ENCODE measurements around the gene SMURF2. TPM values are rescaled to one million over a fixed set of nuclear protein-coding genes. Genes with fewer than 3 reads are reported as not detected.
"Not testable (repeated sequence)": the region's sequence is repeated elsewhere in the genome, so short reads cannot be mapped to it uniquely, and the experiment has no call there.

Gene SMURF2
- total RNA-seq, 1 experiment from 2014 or later, result 35.3 TPM

DNA sequence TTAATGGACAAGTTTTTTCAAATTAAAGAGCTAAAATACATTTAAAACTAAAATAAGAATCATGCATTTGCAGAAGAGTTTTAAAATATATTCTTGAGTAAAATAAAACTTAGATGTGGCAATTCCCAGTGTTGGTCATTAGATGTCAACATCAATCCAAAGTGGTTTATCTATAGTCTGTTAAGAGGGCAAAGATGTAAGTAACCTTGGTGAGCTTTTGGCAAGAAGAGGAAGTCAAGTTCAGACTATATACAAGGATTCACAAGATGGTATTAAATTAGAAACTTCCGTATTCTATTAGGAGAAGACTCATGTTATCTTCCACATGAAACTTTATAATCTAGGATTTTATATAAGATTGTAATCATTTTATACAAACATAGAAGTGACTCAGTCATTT, 82.2 kb downstream of the SMURF2 start:
- no CpG with 5 or more reads among the region's 1 CpG for WGBS (ENCODE audit: extremely low coverage, insufficient read length, low lambda C conversion rate)
- H2BK20ac ChIP-seq (ENCODE audit: low read depth, low read length, poor library complexity, severe bottlenecking), result no peak overlapping the region
- H3K27ac ChIP-seq (ENCODE audit: insufficient read length, low read depth, low read length), result no peak overlapping the region
- H3K27me3 ChIP-seq (ENCODE audit: insufficient read depth, low read length), result no peaks in the 10 kb centered on the region
- no peaks in the 10 kb centered on the region for H3K27me3 Mint-ChIP-seq (ENCODE audit: low read depth)
- H3K23me2 ChIP-seq (ENCODE audit: insufficient read length, low read depth, low read length, poor library complexity, severe bottlenecking), result no peaks in the 10 kb centered on the region
- H3K14ac ChIP-seq (ENCODE audit: insufficient read depth, low read length), result no peak overlapping the region
- no peak overlapping the region for H4K5ac ChIP-seq (ENCODE audit: insufficient read length, low read depth, low read length)
- no peaks in the 10 kb centered on the region for H4K20me1 ChIP-seq (ENCODE audit: control insufficient read depth, insufficient read depth, insufficient read length)
- no peak overlapping the region for H3K23ac ChIP-seq (ENCODE audit: insufficient read length, low read depth, low read length)
- no peaks in the 10 kb centered on the region for H3K79me2 ChIP-seq (ENCODE audit: insufficient read depth, low read length)
- H3K9me3 ChIP-seq (ENCODE audit: control insufficient read depth, low read depth, low read length), result no peaks in the 10 kb centered on the region
- no peak overlapping the region for H3K4me2 ChIP-seq (ENCODE audit: insufficient read depth, insufficient read length, low read length)
- H3K18ac ChIP-seq (ENCODE audit: insufficient read length, low read depth, low read length), result no peak overlapping the region
- peaks cover 5% of the 10 kb centered on the region in 2 experiments for H3K4me1 Mint-ChIP-seq
- H3K27ac Mint-ChIP-seq, result no peak overlapping the region
- H2BK15ac ChIP-seq (ENCODE audit: low read depth, low read length), result no peak overlapping the region
- no peak overlapping the region for H3K56ac ChIP-seq (ENCODE audit: insufficient read length, low read depth, low read length)
- DNase-seq, result no peak
- H3K36me3 Mint-ChIP-seq (ENCODE audit: insufficient read depth in 1 of 3, low read depth in 3 of 3), result peaks cover 8 to 50% (median 27%) of the 10 kb centered on the region in 3 experiments; a peak in 6 of 7 replicates
- H2BK5ac ChIP-seq (ENCODE audit: insufficient read length, low read length), result no peak overlapping the region
- H2AK5ac ChIP-seq (ENCODE audit: insufficient read length, low read length), result no peak overlapping the region
- TF ChIP-seq, protein P1, sequence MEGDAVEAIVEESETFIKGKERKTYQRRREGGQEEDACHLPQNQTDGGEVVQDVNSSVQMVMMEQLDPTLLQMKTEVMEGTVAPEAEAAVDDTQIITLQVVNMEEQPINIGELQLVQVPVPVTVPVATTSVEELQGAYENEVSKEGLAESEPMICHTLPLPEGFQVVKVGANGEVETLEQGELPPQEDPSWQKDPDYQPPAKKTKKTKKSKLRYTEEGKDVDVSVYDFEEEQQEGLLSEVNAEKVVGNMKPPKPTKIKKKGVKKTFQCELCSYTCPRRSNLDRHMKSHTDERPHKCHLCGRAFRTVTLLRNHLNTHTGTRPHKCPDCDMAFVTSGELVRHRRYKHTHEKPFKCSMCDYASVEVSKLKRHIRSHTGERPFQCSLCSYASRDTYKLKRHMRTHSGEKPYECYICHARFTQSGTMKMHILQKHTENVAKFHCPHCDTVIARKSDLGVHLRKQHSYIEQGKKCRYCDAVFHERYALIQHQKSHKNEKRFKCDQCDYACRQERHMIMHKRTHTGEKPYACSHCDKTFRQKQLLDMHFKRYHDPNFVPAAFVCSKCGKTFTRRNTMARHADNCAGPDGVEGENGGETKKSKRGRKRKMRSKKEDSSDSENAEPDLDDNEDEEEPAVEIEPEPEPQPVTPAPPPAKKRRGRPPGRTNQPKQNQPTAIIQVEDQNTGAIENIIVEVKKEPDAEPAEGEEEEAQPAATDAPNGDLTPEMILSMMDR (conservative IDR thresholded peaks at IDR 0.05), result no peak
- no peak overlapping the region for H3T11ph ChIP-seq (ENCODE audit: low read length)
- no peaks in the 10 kb centered on the region for H3K79me1 ChIP-seq (ENCODE audit: insufficient read depth, low read depth, low read length, poor library complexity, severe bottlenecking)
- no peaks in the 10 kb centered on the region for H3K9me3 Mint-ChIP-seq
- no peak overlapping the region for H4K8ac ChIP-seq (replicated peaks; ENCODE audit: insufficient read length, low read depth, low read length)
- H2BK120ac ChIP-seq (ENCODE audit: low read depth, low read length, poor library complexity, severe bottlenecking), result no peak overlapping the region
- no peaks in the 10 kb centered on the region for H3K4me1 ChIP-seq (ENCODE audit: insufficient read depth, low read length)
- no peak overlapping the region for H4K91ac ChIP-seq (ENCODE audit: insufficient read length, low read depth, low read length)
- no peak overlapping the region for H3K4me3 Mint-ChIP-seq
- H2BK12ac ChIP-seq (ENCODE audit: insufficient read length, low read depth, low read length), result no peak overlapping the region
- no peak overlapping the region for H2AFZ ChIP-seq (ENCODE audit: low read length)
- no peak overlapping the region for H3K4ac ChIP-seq (ENCODE audit: low read depth, low read length)
- H3K9ac ChIP-seq (ENCODE audit: extremely low read depth, insufficient read length, low read length), result no peak overlapping the region

DNA sequence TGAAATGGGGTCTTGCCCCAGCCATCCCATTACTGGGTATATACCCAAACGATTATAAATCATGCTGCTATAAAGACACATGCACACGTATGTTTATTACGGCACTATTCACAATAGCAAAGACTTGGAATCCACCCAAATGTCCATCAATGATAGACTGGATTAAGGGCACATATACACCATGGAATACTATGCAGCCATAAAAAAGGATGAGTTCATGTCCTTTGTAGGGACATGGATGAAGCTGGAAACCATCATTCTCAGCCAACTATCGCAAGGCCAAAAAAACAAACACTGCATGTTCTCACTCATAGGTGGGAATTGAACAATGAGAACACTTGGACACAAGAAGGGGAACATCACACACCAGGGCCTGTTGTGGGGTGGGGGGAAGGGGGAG, 85.1 kb downstream of the SMURF2 start:
- H2AK5ac ChIP-seq (ENCODE audit: insufficient read length, low read length); H3K18ac ChIP-seq (ENCODE audit: insufficient read length, low read depth, low read length); H3K27me3 ChIP-seq (ENCODE audit: insufficient read depth, low read length); H3K79me2 ChIP-seq (ENCODE audit: insufficient read depth, low read length); H4K8ac ChIP-seq (replicated peaks; ENCODE audit: insufficient read length, low read depth, low read length); H2BK120ac ChIP-seq (ENCODE audit: low read depth, low read length, poor library complexity, severe bottlenecking); H3T11ph ChIP-seq (ENCODE audit: low read length); H3K23me2 ChIP-seq (ENCODE audit: insufficient read length, low read depth, low read length, poor library complexity, severe bottlenecking); H4K91ac ChIP-seq (ENCODE audit: insufficient read length, low read depth, low read length); H3K27ac Mint-ChIP-seq; H3K4me2 ChIP-seq (ENCODE audit: insufficient read depth, insufficient read length, low read length); H4K5ac ChIP-seq (ENCODE audit: insufficient read length, low read depth, low read length); H3K56ac ChIP-seq (ENCODE audit: insufficient read length, low read depth, low read length); H3K14ac ChIP-seq (ENCODE audit: insufficient read depth, low read length); H3K9me3 Mint-ChIP-seq; H2BK12ac ChIP-seq (ENCODE audit: insufficient read length, low read depth, low read length); H2AFZ ChIP-seq (ENCODE audit: low read length); H3K4me3 Mint-ChIP-seq; H3K4me1 Mint-ChIP-seq; H2BK20ac ChIP-seq (ENCODE audit: low read depth, low read length, poor library complexity, severe bottlenecking); H4K20me1 ChIP-seq (ENCODE audit: control insufficient read depth, insufficient read depth, insufficient read length); H3K9ac ChIP-seq (ENCODE audit: extremely low read depth, insufficient read length, low read length); H3K27ac ChIP-seq (ENCODE audit: insufficient read length, low read depth, low read length); H3K27me3 Mint-ChIP-seq (ENCODE audit: low read depth); H2BK15ac ChIP-seq (ENCODE audit: low read depth, low read length); H3K9me3 ChIP-seq (ENCODE audit: control insufficient read depth, low read depth, low read length); H3K23ac ChIP-seq (ENCODE audit: insufficient read length, low read depth, low read length); H3K4me1 ChIP-seq (ENCODE audit: insufficient read depth, low read length); H3K79me1 ChIP-seq (ENCODE audit: insufficient read depth, low read depth, low read length, poor library complexity, severe bottlenecking); H3K4ac ChIP-seq (ENCODE audit: low read depth, low read length); DNase-seq; H2BK5ac ChIP-seq (ENCODE audit: insufficient read length, low read length): not testable (repeated sequence)
- WGBS (ENCODE audit: extremely low coverage, insufficient read length, low lambda C conversion rate), result no CpG with 5 or more reads among the region's 4 CpGs
- peaks cover 8 to 39% (median 20%) of the 10 kb centered on the region in 3 experiments; a peak in 6 of 7 replicates for H3K36me3 Mint-ChIP-seq (ENCODE audit: insufficient read depth in 1 of 3, low read depth in 3 of 3)
